PC-9 (cell line): ENCODE measurements around the gene SPEN. TPM values are rescaled to one million over a fixed set of nuclear protein-coding genes. Genes with fewer than 3 reads are reported as not detected.

ENCODE experiments used
- BruUV-seq: library from RNA; stranded (reverse); fragments of 400-500 nt; replicated peaks from 2 replicates; lab custom pipeline; 2021; lab: Mats Ljungman, UMichigan
- CTCF ChIA-PET: fragments of 300-600 bp; sonication (Branson Sonifier 250); formaldehyde crosslinking; loops from one replicate; lab custom pipeline; 2022; ENCODE audit warnings: antibody characterized with exemption; lab: Charles Lee
- POLR2A ChIA-PET: fragments of 300-600 bp; sonication (Branson Sonifier 250); formaldehyde crosslinking; loops from one replicate; lab custom pipeline; 2022; ENCODE audit warnings: antibody characterized with exemption; ENCODE audit not compliant: unreplicated experiment; lab: Charles Lee
- DNase-seq, 2 experiments: peaks; one replicate each; pipeline versions ENCODE4 v3.0.0 to v3.0.0-alpha.2; 2015 to 2022; ENCODE audit warnings: mixed read lengths in 1 of 2
- H2AFZ ChIP-seq: fragments of 200-600 bp; sonication (generic); 2 replicates; pipeline ENCODE4 v1.8.1; 2017; ENCODE audit warnings: antibody characterized with exemption
- H3F3A ChIP-seq: fragments of 200-600 bp; sonication (generic); 2 replicates; pipeline ENCODE4 v1.8.1; 2017; ENCODE audit warnings: antibody characterized with exemption, mild to moderate bottlenecking, low read depth; ENCODE audit not compliant: insufficient read depth
- H3K27ac ChIP-seq: fragments of 200-600 bp; sonication (generic); 2 replicates; pipeline ENCODE4 v1.6.1; 2016; ENCODE audit warnings: mixed run types
- H3K27me3 ChIP-seq: fragments of 200-600 bp; sonication (generic); 2 replicates; pipeline ENCODE4 v1.6.1; 2016; ENCODE audit warnings: low read depth, mixed run types; ENCODE audit not compliant: insufficient read depth
- H3K36me3 ChIP-seq: fragments of 200-600 bp; sonication (generic); 2 replicates; pipeline ENCODE4 v1.6.1; 2016; ENCODE audit warnings: low read depth, mixed run types
- H3K4me1 ChIP-seq: fragments of 200-600 bp; sonication (generic); replicated peaks from 2 replicates; pipeline ENCODE4 v1.6.1; 2016; ENCODE audit warnings: mixed run types; ENCODE audit not compliant: insufficient read depth
- H3K4me2 ChIP-seq: fragments of 200-600 bp; sonication (generic); 2 replicates; pipeline ENCODE4 v1.6.1; 2017; ENCODE audit warnings: mixed run types
- H3K4me3 ChIP-seq: fragments of 200-600 bp; sonication (generic); 2 replicates; pipeline ENCODE4 v1.6.1; 2016; ENCODE audit warnings: mixed run types
- H3K79me2 ChIP-seq: fragments of 200-600 bp; sonication (generic); 2 replicates; pipeline ENCODE4 v1.6.1; 2017; ENCODE audit warnings: low read depth, mixed run types
- H3K9me2 ChIP-seq: fragments of 200-600 bp; sonication (generic); 2 replicates; pipeline ENCODE4 v1.8.1; 2017; ENCODE audit warnings: mild to moderate bottlenecking; ENCODE audit not compliant: insufficient read depth
- H3K9me3 ChIP-seq: fragments of 200-600 bp; sonication (generic); 2 replicates; pipeline ENCODE4 v1.8.1; 2016; ENCODE audit warnings: low read depth; ENCODE audit not compliant: insufficient read depth
- H4K20me1 ChIP-seq: fragments of 200-600 bp; sonication (generic); 2 replicates; pipeline ENCODE4 v1.8.1; 2017; ENCODE audit not compliant: insufficient read depth
- EZH2 ChIP-seq: fragments of 200-600 bp; sonication (generic); IDR thresholded peaks from 2 replicates; pipeline ENCODE4 v1.8.0; 2017; ENCODE audit warnings: antibody characterized with exemption, low read depth
- intact Hi-C: fragments of 100-400 bp; cut with micrococcal nuclease; formaldehyde crosslinking; loops from one replicate; pipeline ENCODE4 v1.10.0; 2022; ENCODE audit not compliant: unreplicated experiment
- total RNA-seq: library from RNA; stranded (reverse); gene quantifications from 2 replicates; pipeline ENCODE4 v1.2.3, GENCODE V29; 2021
- TF ChIP-seq, protein P1 (sequence below): fragments of 200-600 bp; sonication (generic); conservative IDR thresholded peaks from 2 replicates; pipeline ENCODE4 v1.6.1; 2017; ENCODE audit warnings: mixed run types, antibody characterized with exemption, mild to moderate bottlenecking, moderate library complexity

SPEN gene
- total RNA-seq, 1 experiment from 2014 or later: 46.8 TPM

DNA sequence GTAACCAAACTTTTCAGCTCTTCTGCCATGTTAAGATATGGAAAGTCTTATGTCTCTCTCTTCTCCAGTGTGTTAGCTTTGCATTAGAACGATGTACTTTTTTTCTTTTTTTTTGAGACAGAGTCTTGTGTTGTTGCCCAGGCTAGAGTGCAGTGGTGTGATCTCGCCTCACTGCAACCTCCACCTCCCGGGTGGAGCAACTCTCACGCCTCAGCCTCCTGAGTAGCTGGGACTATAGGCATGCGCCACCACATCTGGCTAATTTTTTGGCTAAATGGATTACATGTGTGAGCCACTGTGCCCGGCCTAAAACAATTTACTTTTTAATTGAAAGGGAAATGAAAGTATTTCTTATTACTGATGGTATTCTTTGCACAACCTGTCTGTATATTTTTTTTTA is 35.8 kb downstream of the SPEN start:
- CTCF ChIA-PET: interaction anchor here (0.6 kb wide), 1 partner anchor 41 kb away, joined by 4 read pairs; no protein-coding TSS in a partner anchor
- H4K20me1 ChIP-seq: peaks cover 25% of the 10 kb centered on the region
- intact Hi-C loops: no loop called here

DNA sequence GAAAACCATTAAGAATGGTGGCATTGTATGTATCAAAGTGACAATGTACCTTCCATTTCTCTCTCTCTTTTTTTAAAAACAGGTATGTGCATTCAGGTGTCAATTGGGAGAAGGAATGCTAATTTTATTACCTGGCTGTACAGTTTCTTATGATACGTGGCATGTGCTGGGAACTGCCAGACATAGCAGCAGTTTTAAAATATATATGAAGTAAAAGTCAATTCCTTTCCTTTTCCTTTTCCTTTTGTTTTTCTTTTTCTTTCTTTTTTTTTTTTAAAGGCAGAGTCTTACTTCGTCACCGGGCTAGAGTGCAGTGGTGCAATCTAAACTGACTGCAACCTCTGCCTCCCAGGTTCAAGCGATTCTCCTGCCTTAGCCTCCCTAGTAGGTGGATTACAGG is 37.0 kb downstream of the SPEN start:
- Histone ChIP-seq H2AFZ (no peak overlapping the region), H3K9me2 (no peaks in the 10 kb centered on the region), H3K9me3 (no peaks in the 10 kb centered on the region), H3K79me2 (peaks cover 99% of the 10 kb centered on the region), H3K4me3 (no peak overlapping the region), H3F3A (peaks cover 16% of the 10 kb centered on the region), H4K20me1 (peaks cover 22% of the 10 kb centered on the region), H3K4me2 (no peak overlapping the region), H3K27me3 (no peaks in the 10 kb centered on the region), H3K27ac (no peak overlapping the region), H3K4me1 (peaks cover 23% of the 10 kb centered on the region), H3K36me3 (0 out of 2 replicates have a peak, but pooled peaks cover 5% of the 10 kb centered on the region)
- no peak for DNase-seq
- TF ChIP-seq EZH2: no peak
- TF ChIP-seq, protein P1, sequence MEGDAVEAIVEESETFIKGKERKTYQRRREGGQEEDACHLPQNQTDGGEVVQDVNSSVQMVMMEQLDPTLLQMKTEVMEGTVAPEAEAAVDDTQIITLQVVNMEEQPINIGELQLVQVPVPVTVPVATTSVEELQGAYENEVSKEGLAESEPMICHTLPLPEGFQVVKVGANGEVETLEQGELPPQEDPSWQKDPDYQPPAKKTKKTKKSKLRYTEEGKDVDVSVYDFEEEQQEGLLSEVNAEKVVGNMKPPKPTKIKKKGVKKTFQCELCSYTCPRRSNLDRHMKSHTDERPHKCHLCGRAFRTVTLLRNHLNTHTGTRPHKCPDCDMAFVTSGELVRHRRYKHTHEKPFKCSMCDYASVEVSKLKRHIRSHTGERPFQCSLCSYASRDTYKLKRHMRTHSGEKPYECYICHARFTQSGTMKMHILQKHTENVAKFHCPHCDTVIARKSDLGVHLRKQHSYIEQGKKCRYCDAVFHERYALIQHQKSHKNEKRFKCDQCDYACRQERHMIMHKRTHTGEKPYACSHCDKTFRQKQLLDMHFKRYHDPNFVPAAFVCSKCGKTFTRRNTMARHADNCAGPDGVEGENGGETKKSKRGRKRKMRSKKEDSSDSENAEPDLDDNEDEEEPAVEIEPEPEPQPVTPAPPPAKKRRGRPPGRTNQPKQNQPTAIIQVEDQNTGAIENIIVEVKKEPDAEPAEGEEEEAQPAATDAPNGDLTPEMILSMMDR: no peak
- ChIA-PET POLR2A (no interaction called here), CTCF (no interaction called here)
- intact Hi-C loops: no loop called here
- BruUV-seq: no TSS peak

More for the DNA sequence above, 35.8 kb downstream of the SPEN start:
- Histone ChIP-seq H3K9me2 (no peaks in the 10 kb centered on the region), H3K4me1 (peaks cover 23% of the 10 kb centered on the region), H3K4me3 (no peak overlapping the region), H3K4me2 (no peak overlapping the region), H2AFZ (no peak overlapping the region), H3K27me3 (no peaks in the 10 kb centered on the region), H3K36me3 (0 out of 2 replicates have a peak, but pooled peaks cover 5% of the 10 kb centered on the region), H3K9me3 (no peaks in the 10 kb centered on the region), H3K27ac (peak overlapping the region; percentile 34), H3F3A (peaks cover 20% of the 10 kb centered on the region), H3K79me2 (peaks cover 98% of the 10 kb centered on the region)
- BruUV-seq: no TSS peak
- no peak for DNase-seq
- TF ChIP-seq EZH2: no peak
- TF ChIP-seq, protein P1: no peak
- POLR2A ChIA-PET: interaction anchor here (0.7 kb wide), 1 partner anchor 66 kb away, joined by 5 read pairs; no protein-coding TSS in a partner anchor

DNA sequence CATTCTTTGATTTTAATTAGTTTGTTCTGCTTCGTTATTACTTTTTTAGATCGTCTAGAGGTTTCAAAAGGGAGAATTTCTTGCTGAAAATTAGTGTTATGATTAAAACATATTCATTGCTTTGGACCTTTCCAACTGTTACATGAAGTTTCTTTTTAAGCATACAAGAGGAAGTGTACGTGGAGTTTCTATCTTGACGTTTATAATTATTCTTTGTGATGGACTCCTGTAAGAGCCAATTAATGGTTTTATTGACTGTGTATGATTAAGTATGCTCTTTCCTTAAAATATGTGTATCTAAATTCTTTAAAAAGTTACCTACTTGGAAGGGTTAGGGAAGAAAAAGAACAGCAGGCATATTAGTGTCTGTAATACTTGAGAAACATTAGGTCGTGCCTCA is 37.8 kb downstream of the SPEN start:
- Histone ChIP-seq H3K4me2 (peak overlapping the region; percentile 74), H3K79me2 (peaks cover 99% of the 10 kb centered on the region), H4K20me1 (peaks cover 30% of the 10 kb centered on the region), H2AFZ (no peak overlapping the region), H3K4me1 (peaks cover 23% of the 10 kb centered on the region), H3K4me3 (no peak overlapping the region), H3K27me3 (no peaks in the 10 kb centered on the region), H3K36me3 (0 out of 2 replicates have a peak, but pooled peaks cover 5% of the 10 kb centered on the region), H3F3A (peaks cover 16% of the 10 kb centered on the region), H3K27ac (peak overlapping the region; percentile 86), H3K9me3 (no peaks in the 10 kb centered on the region), H3K9me2 (no peaks in the 10 kb centered on the region)
- CTCF ChIA-PET: no interaction called here
- TF ChIP-seq EZH2: no peak
- TF ChIP-seq, protein P1: no peak
- BruUV-seq: no TSS peak
- intact Hi-C loops: loop anchor here (5.0 kb wide), 1 partner anchor 38 kb away; the partner anchor contains the start of gene SPEN
- POLR2A ChIA-PET: no interaction called here
- no peak for DNase-seq
